GM19372 (cell line): ENCODE data around the gene BIRC6.
"Not testable (repeated sequence)": the region's sequence is repeated elsewhere in the genome, so short reads cannot be mapped to it uniquely, and the experiment has no call there.

Experiments used
- ATAC-seq: cut with Tn5 transposase; IDR thresholded peaks from one replicate; pipeline ENCODE4 v1.9.1; 2021; ENCODE audit warnings: mild to moderate bottlenecking, low read depth, moderate library complexity; ENCODE audit not compliant: unreplicated experiment

Gene BIRC6

GRCh38 chr2:32430804-32431203 lies 74.0 kb downstream of the BIRC6 start:
- no peak for ATAC-seq

GRCh38 chr2:32436150-32436549 lies 79.3 kb downstream of the BIRC6 start:
- ATAC-seq, result no peak

GRCh38 chr2:32442020-32442467 lies 85.2 kb downstream of the BIRC6 start:
- ATAC-seq, result no peak

- ATAC-seq, result no peak
Measured at GRCh38 chr2:32446369-32446768, 89.5 kb downstream of the BIRC6 start.

GRCh38 chr2:32450851-32451250 lies 94.0 kb downstream of the BIRC6 start:
- ATAC-seq, result no peak

GRCh38 chr2:32452338-32453064 lies 95.7 kb downstream of the BIRC6 start:
- no peak for ATAC-seq

- ATAC-seq, result no peak
Measured at GRCh38 chr2:32453242-32454062, 96.6 kb downstream of the BIRC6 start.

- ATAC-seq, result no peak
Measured at GRCh38 chr2:32455816-32456215, 99.0 kb downstream of the BIRC6 start.

- ATAC-seq, result no peak
Measured at GRCh38 chr2:32456808-32457207, 100.0 kb downstream of the BIRC6 start.

- ATAC-seq, result no peak
Measured at GRCh38 chr2:32457814-32458213, 101.0 kb downstream of the BIRC6 start.

GRCh38 chr2:32460861-32461260 lies 104.0 kb downstream of the BIRC6 start:
- not testable (repeated sequence) for ATAC-seq

- no peak for ATAC-seq
Measured at GRCh38 chr2:32463110-32463509, 106.3 kb downstream of the BIRC6 start.

GRCh38 chr2:32464431-32464830 lies 107.6 kb downstream of the BIRC6 start:
- ATAC-seq, result no peak

GRCh38 chr2:32472605-32473004 lies 115.8 kb downstream of the BIRC6 start:
- no peak for ATAC-seq

- ATAC-seq, result no peak
Measured at GRCh38 chr2:32474381-32474780, 117.6 kb downstream of the BIRC6 start.

- ATAC-seq, result no peak
Measured at GRCh38 chr2:32478889-32479620, 122.2 kb downstream of the BIRC6 start.

GRCh38 chr2:32479993-32480392 lies 123.2 kb downstream of the BIRC6 start:
- no peak for ATAC-seq

- ATAC-seq, result no peak
Measured at GRCh38 chr2:32482471-32482870, 125.6 kb downstream of the BIRC6 start.

GRCh38 chr2:32484937-32485336 lies 128.1 kb downstream of the BIRC6 start:
- ATAC-seq, result no peak

- ATAC-seq, result no peak
Measured at GRCh38 chr2:32485399-32485798, 128.6 kb downstream of the BIRC6 start.

GRCh38 chr2:32489061-32489460 lies 132.2 kb downstream of the BIRC6 start:
- no peak for ATAC-seq
